HG02763 (cell line): ENCODE results near the gene TSPAN18.

ENCODE experiments used
- ATAC-seq: cut with Tn5 transposase; IDR thresholded peaks from one replicate; pipeline ENCODE4 v1.9.1; 2021; ENCODE audit warnings: mild to moderate bottlenecking, moderate library complexity; ENCODE audit not compliant: unreplicated experiment

Gene TSPAN18

DNA sequence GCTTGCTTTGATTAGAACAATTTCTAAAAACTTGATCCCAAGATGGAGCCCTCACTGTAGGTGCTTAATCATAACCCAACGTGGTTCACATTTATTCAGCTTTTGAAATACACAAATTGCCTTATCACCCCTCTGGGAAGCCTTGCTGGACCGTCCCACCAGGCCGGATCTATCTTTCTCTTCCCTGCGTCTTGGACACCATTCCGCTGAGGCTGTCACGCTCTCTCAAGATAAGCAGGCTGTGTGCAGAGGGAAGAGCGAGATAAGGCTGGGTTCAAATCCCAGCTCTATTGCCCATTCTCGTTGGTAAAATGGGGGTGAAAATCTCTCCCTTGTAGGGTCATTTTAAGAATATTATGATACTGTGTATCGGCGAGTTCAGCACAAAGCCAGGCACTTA lies 244.4 kb downstream of the TSPAN18 start:
- ATAC-seq, result no peak

DNA sequence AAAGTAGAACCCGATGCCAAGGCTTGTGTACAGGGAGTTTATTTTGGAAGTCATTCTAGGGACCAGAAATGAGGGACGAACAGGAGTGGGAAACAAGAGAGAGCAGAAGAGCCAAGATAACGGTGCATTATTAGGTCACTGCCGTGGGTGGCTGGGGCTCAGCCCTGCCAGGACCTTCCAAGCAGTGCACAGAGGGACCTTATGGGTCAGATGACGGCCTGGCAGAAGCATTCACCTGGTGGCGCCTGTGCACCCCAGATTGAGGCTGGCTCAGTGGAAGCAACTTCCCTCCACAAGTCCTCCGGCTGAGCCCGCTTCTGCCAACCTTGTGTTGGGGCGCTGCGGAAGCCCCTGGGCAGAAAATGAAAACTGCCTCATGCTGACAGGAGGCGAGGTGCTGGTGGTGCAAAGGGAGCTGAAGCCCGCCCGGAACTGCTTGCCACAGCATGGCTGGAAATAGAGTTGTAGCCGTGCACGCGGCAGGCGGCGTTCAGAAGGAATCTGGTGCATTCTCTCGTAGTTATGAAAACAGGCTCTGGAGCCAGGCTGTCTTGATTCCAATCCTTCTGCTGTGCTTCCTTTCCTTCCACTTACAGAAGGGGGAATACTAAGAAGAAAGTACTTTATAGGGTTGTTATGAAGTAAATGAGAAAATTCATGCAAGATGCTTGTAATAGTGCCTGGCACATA lies 246.1 kb downstream of the TSPAN18 start:
- no peak for ATAC-seq

DNA sequence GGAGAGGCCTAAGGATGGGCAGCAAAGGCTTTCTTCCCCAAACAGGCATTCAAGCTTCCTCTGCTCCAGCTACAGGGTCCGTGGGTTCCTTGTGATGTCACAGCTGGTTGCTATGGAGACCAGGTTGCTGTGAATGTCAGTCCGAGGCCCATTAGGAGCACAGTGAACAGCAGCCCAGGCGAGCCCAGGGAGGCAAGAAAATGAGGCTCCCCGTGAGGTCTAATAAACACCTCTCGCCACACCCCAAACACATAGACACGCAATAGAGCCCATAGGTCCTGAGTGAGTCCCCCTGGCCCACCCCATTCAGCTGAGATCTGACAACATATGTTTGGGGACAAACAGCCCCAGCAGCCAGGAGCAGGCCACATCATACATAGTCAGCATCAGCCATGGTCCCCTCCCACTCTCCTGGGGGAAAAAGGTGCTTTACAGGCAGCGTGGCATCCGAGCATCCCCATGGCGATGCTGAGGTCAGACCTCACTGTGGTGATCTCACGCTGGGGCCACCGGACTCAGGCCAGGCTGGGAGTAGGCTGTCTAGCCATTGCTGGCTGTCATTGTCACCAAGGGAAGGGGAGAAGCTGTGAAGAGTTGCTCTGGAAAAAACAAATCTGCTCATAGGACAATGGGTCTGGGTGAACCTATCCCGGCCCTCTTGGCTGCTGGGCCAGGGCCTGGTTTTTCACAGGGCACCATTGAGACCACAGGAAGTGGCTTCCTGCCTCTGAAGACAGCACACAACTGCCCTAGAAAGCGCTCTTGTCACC lies 247.1 kb downstream of the TSPAN18 start:
- ATAC-seq, result no peak

DNA sequence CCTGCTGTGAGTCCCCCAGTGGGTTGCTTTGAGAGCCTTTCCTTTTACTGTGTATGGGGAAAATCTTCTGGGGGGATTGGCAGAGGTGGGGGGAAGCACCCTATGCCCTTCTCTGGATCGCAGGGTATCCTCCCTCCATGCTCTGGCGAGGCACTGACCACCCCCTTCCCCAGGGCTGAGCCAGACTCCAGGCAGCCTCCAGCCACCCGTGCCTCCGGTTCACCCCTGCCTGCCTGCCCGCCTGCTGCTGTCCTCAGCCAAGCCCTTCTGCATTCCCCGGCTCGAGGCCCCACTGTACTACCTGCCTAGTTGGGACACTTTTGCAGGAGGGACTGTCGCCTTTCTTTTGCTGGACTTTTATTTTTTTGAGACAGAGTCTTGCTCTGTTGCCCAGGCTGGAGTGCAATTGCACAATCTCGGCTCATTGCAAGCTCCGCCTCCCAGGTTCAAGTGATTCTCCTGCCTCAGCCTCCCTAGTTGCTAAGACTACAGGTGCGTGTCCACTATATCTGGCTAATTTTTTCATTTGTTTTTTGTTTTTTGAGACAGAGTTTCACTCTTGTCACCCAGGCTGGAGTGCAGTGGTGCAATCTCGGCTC lies 247.7 kb downstream of the TSPAN18 start:
- no peak for ATAC-seq

DNA sequence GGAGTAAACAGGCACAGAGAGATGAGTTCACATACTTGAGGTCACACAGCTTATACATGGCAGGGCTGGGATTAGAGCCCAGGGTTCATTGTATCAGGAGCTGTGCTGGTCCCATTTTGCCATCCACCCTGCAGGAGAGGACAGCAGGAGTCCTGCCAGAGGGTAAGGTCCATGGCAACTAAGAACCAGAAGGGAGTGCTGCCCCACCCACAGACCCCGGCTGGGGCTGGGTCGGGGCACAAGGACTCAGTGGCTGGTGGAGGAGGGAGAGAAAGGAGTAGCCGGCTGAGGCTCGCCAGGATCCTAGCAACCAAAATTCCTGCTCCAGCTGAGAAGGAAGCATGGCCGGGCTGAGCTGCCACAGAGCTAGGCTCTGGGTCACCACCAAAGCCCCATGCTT lies 249.8 kb downstream of the TSPAN18 start:
- ATAC-seq, result no peak

DNA sequence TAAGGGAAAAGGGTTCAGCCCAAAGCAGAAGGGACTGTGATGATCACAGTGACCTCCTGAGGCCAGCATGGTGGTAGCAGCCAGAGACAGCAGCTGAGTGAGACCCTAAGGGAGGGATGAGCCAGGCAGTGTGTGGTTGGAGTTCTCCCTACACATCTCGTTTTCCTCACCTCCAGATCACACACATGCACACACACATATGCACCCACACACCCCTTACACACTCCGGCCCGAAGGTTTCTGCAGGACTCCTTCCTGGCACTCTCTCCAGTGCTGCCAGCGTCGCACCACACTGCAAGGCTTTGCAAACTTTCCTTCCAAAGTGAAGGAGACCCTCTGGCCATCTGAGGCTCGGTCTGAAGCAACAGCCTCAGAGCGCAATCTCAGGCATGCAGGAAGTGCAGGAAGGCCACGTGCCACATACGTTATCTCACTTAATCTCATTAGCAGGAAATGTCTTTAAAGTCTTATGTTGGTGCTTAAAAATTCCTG lies 250.8 kb downstream of the TSPAN18 start:
- ATAC-seq, result no peak

DNA sequence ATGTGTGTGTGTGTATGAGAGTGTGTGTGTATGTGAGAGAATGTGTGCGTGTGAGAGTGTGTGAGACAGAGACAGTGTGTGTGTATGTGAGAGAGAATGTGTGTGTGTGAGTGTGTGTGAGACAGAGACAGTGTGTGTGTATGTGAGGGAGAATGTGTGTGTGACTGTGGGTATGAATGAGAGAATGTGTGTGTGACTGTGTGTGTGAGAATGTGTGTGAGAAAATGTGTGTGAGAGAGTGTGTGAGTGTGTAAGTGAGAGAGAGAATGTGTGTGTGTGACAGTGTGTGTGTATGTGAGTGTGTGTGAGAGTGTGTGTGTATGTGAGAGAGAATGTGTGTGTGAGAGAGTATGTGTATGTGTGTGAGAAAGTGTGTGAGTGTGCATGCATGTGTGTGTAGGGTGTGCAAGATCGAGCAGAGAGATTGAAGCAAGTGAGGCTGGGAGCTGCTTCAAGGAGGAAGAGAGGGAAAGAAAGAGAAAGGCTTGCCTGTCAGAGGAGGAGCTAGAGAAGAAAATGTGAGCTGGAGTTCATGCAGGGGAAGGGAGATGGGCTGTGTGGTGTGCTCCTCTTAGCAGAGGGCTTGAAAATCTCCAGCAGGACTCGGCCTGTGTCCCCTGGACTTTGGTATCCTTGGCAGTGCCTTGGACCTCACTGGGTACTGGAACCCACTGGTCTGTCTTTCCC lies 251.7 kb downstream of the TSPAN18 start:
- ATAC-seq, result no peak

DNA sequence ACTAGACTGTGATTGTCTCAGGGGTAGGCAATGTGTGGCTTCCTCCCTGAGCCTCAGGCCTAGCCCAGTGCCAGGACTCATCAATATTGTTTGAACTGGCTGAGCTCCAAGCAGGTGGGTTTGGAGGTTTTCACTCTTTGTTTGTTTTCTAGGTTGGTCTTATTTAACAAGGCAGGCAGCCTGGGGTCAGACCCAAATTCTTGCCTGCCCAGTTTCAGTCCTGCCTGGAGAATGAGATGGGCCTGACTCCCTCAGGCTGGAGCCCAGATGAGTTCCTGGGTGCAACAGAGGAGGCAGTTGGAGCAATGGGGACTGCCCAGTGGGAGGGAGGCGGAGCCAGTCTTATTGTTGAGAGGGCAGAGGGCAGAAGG lies 252.2 kb downstream of the TSPAN18 start:
- ATAC-seq, result no peak

DNA sequence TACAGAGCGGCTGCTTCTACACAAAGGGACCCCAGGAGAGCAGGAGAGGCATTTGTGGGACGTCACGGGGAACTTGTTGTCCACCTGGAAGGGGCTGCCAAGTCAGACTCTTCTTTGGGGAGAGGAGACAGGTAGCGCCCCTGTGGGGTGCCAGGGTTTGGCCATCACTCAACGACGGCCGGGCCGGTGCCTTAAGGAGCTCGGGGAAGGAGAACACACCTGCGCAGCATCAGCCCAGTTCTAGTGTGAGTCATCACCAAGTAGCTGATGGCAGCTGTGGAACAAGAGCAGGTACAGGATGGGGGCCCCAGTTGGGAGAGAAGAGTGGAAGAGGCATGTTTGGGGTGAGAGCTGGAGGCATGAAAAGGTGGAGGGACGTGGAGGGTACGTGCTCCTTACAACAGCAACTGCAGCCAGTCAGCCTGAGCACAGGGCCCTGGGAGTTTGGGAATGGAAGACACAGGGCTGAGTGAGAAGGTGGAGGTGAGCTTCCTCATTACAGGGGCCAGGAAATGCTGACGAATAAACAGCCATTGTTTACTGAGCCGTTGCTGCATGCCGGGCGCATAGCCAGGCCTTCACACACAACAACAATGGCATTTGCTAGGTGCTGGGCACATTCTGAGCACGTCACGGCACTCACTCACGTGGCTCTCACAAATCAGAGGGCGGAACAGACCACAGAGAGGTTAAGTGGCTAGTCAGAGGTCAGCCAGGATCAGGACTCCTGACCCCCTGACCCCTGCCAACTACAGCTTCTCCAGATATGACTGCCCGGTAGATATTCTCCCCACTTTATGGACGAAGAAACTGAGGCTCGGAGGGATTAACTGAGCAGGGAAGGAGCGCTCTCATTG lies 253.0 kb downstream of the TSPAN18 start:
- no peak for ATAC-seq

DNA sequence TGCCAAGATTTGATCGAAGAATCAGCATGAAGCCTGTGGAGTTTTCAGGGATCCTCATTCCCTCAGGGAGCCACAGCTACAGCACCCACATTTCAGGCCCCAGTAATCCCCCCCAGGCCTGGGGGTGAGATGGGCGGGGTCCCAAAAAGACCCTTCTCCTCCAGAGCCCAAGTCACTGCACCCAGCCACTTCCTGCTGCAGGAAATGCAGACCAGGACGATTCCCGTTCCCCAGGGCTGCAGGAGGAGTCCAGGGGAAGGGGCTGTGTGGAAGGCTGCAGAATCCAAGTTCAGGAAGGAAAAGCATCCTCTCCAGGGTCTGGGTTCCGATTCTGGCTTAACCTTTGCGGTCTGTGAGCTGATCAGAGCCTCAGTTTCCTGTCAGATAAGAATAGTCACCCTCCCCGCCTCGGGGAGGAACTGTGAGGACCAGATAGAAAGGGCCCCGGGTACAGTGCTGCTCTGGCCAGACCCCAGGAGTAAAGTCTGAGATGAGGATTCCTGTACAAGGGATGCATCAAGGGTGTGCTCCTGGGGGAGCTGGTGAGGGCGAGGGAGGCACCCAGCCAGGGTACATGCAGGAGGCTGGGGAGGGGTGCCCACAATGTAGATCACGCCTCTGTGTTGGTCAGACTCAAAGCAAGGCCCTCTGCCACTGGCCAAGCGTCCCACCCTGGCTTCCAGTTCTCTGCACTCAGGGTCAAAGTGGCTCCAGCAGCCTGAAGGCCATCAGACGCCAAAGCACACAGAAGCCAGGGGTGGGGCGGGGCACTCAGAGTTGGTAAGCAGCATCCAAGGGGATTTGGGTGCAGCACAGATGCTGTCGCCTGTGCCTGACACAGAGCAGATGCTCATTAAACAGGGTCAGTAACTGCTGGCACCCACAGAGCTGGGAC lies 254.0 kb downstream of the TSPAN18 start:
- no peak for ATAC-seq
